Measurements from ENCODE around the gene ELFN2. TPM values are rescaled to one million over a fixed set of nuclear protein-coding genes. Genes with fewer than 3 reads are reported as not detected.

Gene ELFN2
- total RNA-seq, 2 experiments from 2014 or later: 0.63 to 1.8 TPM

- no peak overlapping the region for H3K4me3 ChIP-seq (ENCODE audit: low read depth, low read length, poor library complexity, severe bottlenecking)
- H3K9me2 ChIP-seq (ENCODE audit: insufficient read depth, low read length): no peaks in the 10 kb centered on the region
- H3K4me2 ChIP-seq (ENCODE audit: low read length): no peak overlapping the region
- H3K4me1 ChIP-seq (ENCODE audit: insufficient read depth, low read length, poor library complexity, severe bottlenecking): peaks cover 7% of the 10 kb centered on the region
- no peaks in the 10 kb centered on the region for H4K20me1 ChIP-seq (ENCODE audit: insufficient read depth, low read length)
- H3K36me3 ChIP-seq (ENCODE audit: insufficient read depth, low read length): no peaks in the 10 kb centered on the region
- CTCF ChIA-PET (ENCODE audit: unreplicated experiment): no interaction called here
- no TSS peak for BruUV-seq (replicated peaks)
- H3K9me3 ChIP-seq (ENCODE audit: low read length): no peaks in the 10 kb centered on the region
- DNase-seq (ENCODE audit: low spot score): no peak
- H2AFZ ChIP-seq (ENCODE audit: low read length): no peak overlapping the region
- no peak overlapping the region for H3K27ac ChIP-seq (ENCODE audit: low read depth, low read length, poor library complexity, severe bottlenecking)
- POLR2A ChIA-PET: interaction anchor here (0.7 kb wide), 1 partner anchor 319 kb away, joined by 3 read pairs; no protein-coding TSS in a partner anchor
- no peaks in the 10 kb centered on the region for H3K79me2 ChIP-seq (ENCODE audit: insufficient read depth, low read depth, low read length)
- no peak for TF ChIP-seq EZH2phosphoT487 (IDR thresholded peaks at IDR 0.05; ENCODE audit: borderline replicate concordance, low read depth, low read length)
- no peak for TF ChIP-seq CTCF (conservative IDR thresholded peaks at IDR 0.05; ENCODE audit: low read length)
- intact Hi-C loops (cut with micrococcal nuclease; ENCODE audit: unreplicated experiment): no loop called here
Measured at GRCh38 chr22:37451218-37451617, 23.9 kb upstream of the ELFN2 start.

GRCh38 chr22:37449331-37450001, 22.2 kb upstream of the ELFN2 start:
- no peak for DNase-seq (ENCODE audit: low spot score)
- BruUV-seq (replicated peaks): no TSS peak
- Histone ChIP-seq H3K79me2 (ENCODE audit: insufficient read depth, low read depth, low read length) (no peaks in the 10 kb centered on the region), H2AFZ (ENCODE audit: low read length) (no peak overlapping the region), H3K9me2 (ENCODE audit: insufficient read depth, low read length) (no peaks in the 10 kb centered on the region), H3K4me2 (ENCODE audit: low read length) (no peak overlapping the region), H3K4me3 (ENCODE audit: low read depth, low read length, poor library complexity, severe bottlenecking) (no peak overlapping the region), H3K9me3 (ENCODE audit: low read length) (no peaks in the 10 kb centered on the region), H4K20me1 (ENCODE audit: insufficient read depth, low read length) (no peaks in the 10 kb centered on the region), H3K4me1 (ENCODE audit: insufficient read depth, low read length, poor library complexity, severe bottlenecking) (peaks cover 7% of the 10 kb centered on the region), H3K27ac (ENCODE audit: low read depth, low read length, poor library complexity, severe bottlenecking) (no peak overlapping the region), H3K36me3 (ENCODE audit: insufficient read depth, low read length) (no peaks in the 10 kb centered on the region)
- ChIA-PET CTCF (ENCODE audit: unreplicated experiment) (no interaction called here), POLR2A (interaction anchor here (0.5 to 1.2 kb wide), 2 partner anchors 132 to 340 kb away, joined by 3 read pairs; no protein-coding TSS in a partner anchor)
- intact Hi-C loops (cut with micrococcal nuclease; ENCODE audit: unreplicated experiment): no loop called here
- TF ChIP-seq EZH2phosphoT487 (IDR thresholded peaks at IDR 0.05; ENCODE audit: borderline replicate concordance, low read depth, low read length): no peak
- TF ChIP-seq CTCF (conservative IDR thresholded peaks at IDR 0.05; ENCODE audit: low read length): no peak

- Histone ChIP-seq H3K9me3 (ENCODE audit: low read length) (no peaks in the 10 kb centered on the region), H3K36me3 (ENCODE audit: insufficient read depth, low read length) (no peaks in the 10 kb centered on the region), H3K79me2 (ENCODE audit: insufficient read depth, low read depth, low read length) (no peaks in the 10 kb centered on the region), H3K4me3 (ENCODE audit: low read depth, low read length, poor library complexity, severe bottlenecking) (no peak overlapping the region), H4K20me1 (ENCODE audit: insufficient read depth, low read length) (no peaks in the 10 kb centered on the region), H3K9me2 (ENCODE audit: insufficient read depth, low read length) (no peaks in the 10 kb centered on the region), H3K4me2 (ENCODE audit: low read length) (no peak overlapping the region), H3K4me1 (ENCODE audit: insufficient read depth, low read length, poor library complexity, severe bottlenecking) (peaks cover 7% of the 10 kb centered on the region), H2AFZ (ENCODE audit: low read length) (no peak overlapping the region), H3K27ac (ENCODE audit: low read depth, low read length, poor library complexity, severe bottlenecking) (no peak overlapping the region)
- DNase-seq (ENCODE audit: low spot score): no peak
- TF ChIP-seq CTCF (conservative IDR thresholded peaks at IDR 0.05; ENCODE audit: low read length): no peak
- TF ChIP-seq EZH2phosphoT487 (IDR thresholded peaks at IDR 0.05; ENCODE audit: borderline replicate concordance, low read depth, low read length): no peak
- ChIA-PET CTCF (ENCODE audit: unreplicated experiment) (no interaction called here), POLR2A (interaction anchor here (0.5 to 1.2 kb wide), 2 partner anchors 131 to 339 kb away, joined by 3 read pairs; no protein-coding TSS in a partner anchor)
- BruUV-seq (replicated peaks): no TSS peak
- intact Hi-C loops (cut with micrococcal nuclease; ENCODE audit: unreplicated experiment): no loop called here
Measured at GRCh38 chr22:37448516-37449127, 21.3 kb upstream of the ELFN2 start.

Measured in OCI-LY7 (cell line).